GM10266 (cell line): ENCODE data around the gene REC8.

Experiments
- DNase-seq: peaks from one replicate; pipeline ENCODE4 v3.0.0; 2012; ENCODE audit errors: extremely low spot score
- TF ChIP-seq, protein P1 (sequence below): IDR thresholded peaks from 2 replicates; pipeline ENCODE4 v1.5.1; 2012; ENCODE audit warnings: mild to moderate bottlenecking, low read depth; ENCODE audit not compliant: control insufficient read depth, insufficient read depth; ENCODE audit errors: missing control alignments

Gene REC8

DNA sequence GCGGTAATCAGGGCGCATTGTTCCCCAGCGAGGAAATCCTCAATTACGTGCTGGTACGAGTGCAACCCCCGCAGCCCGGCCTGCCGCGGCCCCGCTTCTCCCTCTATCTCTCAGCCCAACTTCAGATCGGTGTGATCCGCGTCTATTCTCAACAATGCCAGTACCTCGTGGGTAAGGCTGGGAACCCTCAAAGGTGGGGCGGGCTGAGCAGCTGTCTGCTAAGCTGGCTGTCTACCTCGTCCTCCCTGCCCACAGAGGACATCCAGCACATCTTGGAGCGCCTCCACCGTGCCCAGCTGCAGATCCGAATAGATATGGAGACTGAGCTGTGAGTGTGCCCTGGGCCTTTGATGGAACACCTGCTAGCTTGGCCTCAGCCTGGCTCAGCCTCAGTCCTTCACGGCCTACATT is 996 bp downstream of the REC8 start:
- TF ChIP-seq, protein P1, sequence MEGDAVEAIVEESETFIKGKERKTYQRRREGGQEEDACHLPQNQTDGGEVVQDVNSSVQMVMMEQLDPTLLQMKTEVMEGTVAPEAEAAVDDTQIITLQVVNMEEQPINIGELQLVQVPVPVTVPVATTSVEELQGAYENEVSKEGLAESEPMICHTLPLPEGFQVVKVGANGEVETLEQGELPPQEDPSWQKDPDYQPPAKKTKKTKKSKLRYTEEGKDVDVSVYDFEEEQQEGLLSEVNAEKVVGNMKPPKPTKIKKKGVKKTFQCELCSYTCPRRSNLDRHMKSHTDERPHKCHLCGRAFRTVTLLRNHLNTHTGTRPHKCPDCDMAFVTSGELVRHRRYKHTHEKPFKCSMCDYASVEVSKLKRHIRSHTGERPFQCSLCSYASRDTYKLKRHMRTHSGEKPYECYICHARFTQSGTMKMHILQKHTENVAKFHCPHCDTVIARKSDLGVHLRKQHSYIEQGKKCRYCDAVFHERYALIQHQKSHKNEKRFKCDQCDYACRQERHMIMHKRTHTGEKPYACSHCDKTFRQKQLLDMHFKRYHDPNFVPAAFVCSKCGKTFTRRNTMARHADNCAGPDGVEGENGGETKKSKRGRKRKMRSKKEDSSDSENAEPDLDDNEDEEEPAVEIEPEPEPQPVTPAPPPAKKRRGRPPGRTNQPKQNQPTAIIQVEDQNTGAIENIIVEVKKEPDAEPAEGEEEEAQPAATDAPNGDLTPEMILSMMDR, result no peak
- no peak for DNase-seq

DNA sequence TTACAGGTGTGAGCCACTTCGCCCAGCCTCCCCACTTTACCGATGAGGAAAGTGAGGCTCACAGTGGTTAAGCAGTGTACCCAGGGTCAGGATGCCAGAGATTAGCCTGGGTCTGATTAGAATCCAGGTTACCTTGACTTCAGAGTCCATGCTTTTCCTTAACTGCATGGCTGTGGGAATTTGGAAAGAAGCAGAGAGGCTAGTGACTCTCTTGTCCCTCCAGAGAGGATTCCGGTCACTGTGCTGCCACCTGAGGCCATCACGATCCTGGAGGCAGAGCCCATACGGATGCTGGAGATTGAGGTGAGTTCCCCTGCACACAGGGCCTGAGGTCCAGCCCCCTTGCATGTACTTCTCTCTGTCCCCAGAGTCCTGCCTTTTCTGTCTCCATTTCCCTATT is 4.7 kb downstream of the REC8 start:
- no peak for DNase-seq
- TF ChIP-seq, protein P1, result no peak

DNA sequence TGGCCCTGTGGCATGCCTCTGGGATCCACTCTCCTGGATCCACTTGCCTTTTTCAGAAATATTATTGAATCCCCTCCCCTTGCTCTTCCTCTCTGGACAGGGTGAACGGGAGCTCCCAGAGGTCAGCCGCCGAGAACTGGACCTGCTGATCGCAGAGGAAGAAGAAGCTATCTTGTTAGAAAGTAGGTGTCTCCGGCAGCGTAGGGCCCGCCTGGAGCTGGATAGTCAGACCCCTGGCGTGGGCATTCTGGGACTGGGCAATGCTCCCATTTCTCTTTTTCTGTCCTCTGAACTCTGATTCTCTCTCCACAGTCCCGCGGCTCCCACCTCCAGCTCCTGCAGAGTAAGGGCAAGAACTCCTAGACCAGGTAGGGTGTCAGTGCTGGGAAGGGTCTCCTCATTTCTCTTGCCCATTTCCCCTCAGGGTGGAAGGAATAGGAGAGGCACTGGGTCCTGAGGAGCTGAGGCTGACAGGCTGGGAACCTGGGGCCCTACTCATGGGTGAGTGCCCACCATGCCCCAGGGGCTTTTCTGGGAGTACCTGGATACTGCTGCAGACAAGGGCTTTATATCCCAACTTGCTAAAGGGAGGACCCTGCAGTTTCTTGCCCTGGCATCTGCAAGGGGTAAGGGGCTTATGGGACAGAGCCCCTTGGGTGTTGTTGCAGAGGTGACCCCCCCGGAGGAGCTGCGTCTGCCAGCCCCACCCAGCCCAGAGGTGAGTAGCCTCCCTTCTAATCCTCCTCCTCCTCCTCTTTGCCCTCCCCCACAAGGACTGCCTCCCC is 5.4 kb downstream of the REC8 start:
- no peak for DNase-seq
- TF ChIP-seq, protein P1, result no peak

DNA sequence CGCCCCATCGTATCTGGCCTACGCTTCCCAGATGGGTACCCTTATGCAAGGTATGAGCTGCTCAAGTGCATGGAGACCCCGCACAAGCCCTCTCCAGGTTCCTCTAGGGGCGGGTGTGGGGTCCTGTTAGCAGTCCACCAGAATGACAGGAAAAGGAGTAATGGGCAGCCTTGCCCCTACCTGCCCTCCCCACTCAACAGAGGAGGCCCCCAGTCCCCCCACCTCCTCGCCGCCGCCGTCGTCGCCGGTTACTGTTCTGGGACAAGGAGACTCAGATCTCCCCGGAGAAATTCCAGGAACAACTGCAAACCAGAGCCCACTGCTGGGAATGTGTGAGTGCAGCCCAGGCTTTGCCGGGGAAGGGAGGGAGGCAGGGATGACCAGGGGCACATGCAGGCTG is 6.0 kb downstream of the REC8 start:
- DNase-seq, result no peak
- TF ChIP-seq, protein P1, result no peak

DNA sequence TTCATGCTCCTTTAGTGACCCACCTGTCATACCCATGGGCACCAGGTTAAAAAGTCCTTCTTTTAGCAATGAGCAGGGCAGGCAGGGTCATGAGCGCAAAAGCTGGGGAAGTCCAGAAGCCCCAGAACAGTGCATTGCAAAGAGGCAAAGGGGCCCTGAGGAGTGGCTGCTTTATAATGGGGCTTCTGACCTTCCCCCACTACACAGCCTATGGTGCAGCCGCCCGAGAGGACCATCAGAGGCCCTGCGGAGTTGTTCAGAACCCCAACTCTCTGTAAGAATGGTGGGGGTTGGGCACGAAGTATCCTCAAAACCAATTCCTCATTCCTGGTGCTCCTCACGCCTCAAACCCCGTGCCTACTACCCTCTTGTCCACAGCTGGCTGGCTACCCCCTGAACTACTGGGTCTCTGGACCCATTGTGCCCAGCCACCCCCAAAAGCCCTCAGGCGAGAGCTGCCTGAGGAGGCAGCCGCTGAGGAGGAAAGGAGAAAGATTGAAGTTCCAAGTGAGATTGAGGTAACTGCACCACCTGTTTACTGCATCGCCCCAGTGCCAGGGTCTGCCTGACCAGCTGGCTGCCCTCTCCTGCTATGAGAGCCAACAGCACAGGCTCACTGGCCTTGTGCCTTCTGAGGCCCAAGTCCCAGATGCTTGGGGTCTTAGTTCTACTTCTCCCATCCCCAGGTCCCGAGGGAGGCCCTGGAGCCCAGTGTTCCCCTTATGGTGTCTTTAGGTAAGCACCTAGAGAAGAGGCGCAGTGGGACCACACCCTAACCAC is 6.7 kb downstream of the REC8 start:
- TF ChIP-seq, protein P1, result no peak
- DNase-seq, result no peak

DNA sequence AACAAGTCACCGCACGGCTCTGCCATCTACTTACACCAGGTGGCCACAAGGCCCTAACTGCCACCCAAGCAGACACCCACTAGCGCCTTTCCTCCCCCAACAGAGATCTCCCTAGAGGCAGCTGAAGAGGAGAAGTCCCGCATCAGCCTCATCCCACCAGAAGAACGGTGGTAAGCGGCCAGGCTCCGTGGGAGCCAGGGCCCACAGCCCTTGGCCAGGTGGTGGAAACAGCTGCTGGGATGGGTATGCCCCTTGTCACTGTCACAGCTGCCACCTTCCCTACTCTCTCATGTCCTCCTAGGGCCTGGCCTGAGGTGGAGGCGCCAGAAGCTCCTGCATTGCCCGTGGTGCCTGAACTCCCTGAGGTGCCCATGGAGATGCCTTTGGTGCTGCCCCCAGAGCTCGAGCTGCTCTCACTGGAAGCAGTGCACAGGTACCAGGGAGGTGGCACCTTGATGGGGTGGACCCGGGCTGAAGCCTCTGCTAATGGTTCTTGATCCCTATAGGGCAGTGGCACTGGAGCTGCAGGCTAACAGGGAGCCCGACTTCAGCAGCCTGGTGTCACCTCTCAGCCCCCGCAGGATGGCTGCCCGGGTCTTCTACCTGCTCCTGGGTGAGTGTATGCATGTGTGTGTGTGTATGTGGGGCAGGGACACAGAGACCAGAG is 7.5 kb downstream of the REC8 start:
- DNase-seq, result no peak
- TF ChIP-seq, protein P1, result no peak
